Central memory CD4-positive, alpha-beta T cell (primary cell): ENCODE measurements around the gene CCDC34.

Source experiments
- DNase-seq: peaks from one replicate; pipeline ENCODE4 v3.0.0; 2022
- total RNA-seq, 3 experiments: gene quantifications; one replicate each; lab custom pipeline; 2026; lab: John Stamatoyannopoulos, UW

CCDC34 gene
- 2.9 to 4.5 (median 3.4) reads per million in 3 experiments for total RNA-seq

GRCh38 chr11:27362749-27363575 lies at the start of gene CCDC34:
Gene CCDC34, minus strand, starts transcription at chr11:27363215. Its CDS starts 21 bp downstream, at chr11:27363194.
- DNase-seq: peak; percentile 87

- DNase-seq: no peak
Measured at GRCh38 chr11:27412192-27412691, 49.2 kb upstream of the CCDC34 start.

GRCh38 chr11:27411328-27411727 lies 48.3 kb upstream of the CCDC34 start:
- no peak for DNase-seq

- no peak for DNase-seq
Measured at GRCh38 chr11:27410272-27410671, 47.3 kb upstream of the CCDC34 start.

- no peak for DNase-seq
Measured at GRCh38 chr11:27409742-27410141, 46.7 kb upstream of the CCDC34 start.

- DNase-seq: no peak
Measured at GRCh38 chr11:27409049-27409448, 46.0 kb upstream of the CCDC34 start.

- no peak for DNase-seq
Measured at GRCh38 chr11:27408246-27408800, 45.3 kb upstream of the CCDC34 start.

GRCh38 chr11:27406498-27407354 lies 43.7 kb upstream of the CCDC34 start:
- no peak for DNase-seq

GRCh38 chr11:27405134-27405533 lies 42.1 kb upstream of the CCDC34 start:
- no peak for DNase-seq

GRCh38 chr11:27404427-27404826 lies 41.4 kb upstream of the CCDC34 start:
- DNase-seq: no peak

GRCh38 chr11:27403195-27403594 lies 40.2 kb upstream of the CCDC34 start:
- no peak for DNase-seq

GRCh38 chr11:27402450-27402849 lies 39.4 kb upstream of the CCDC34 start:
- DNase-seq: no peak

GRCh38 chr11:27401833-27402316 lies 38.9 kb upstream of the CCDC34 start:
- DNase-seq: no peak

GRCh38 chr11:27401280-27401832 lies 38.3 kb upstream of the CCDC34 start:
- DNase-seq: no peak

GRCh38 chr11:27398400-27398770 lies 35.4 kb upstream of the CCDC34 start:
- DNase-seq: no peak

GRCh38 chr11:27397624-27398399 lies 34.8 kb upstream of the CCDC34 start:
- no peak for DNase-seq

- no peak for DNase-seq
Measured at GRCh38 chr11:27396259-27396839, 33.3 kb upstream of the CCDC34 start.

- no peak for DNase-seq
Measured at GRCh38 chr11:27395556-27396258, 32.7 kb upstream of the CCDC34 start.

GRCh38 chr11:27394781-27395228 lies 31.8 kb upstream of the CCDC34 start:
- no peak for DNase-seq

- no peak for DNase-seq
Measured at GRCh38 chr11:27392278-27393114, 29.5 kb upstream of the CCDC34 start.
